ENCODE results near the gene IL22RA1.

The IL22RA1 gene

GRCh38 chr1:24119859-24120756 lies 22.8 kb downstream of the IL22RA1 start:
- TF ChIP-seq, protein P1, sequence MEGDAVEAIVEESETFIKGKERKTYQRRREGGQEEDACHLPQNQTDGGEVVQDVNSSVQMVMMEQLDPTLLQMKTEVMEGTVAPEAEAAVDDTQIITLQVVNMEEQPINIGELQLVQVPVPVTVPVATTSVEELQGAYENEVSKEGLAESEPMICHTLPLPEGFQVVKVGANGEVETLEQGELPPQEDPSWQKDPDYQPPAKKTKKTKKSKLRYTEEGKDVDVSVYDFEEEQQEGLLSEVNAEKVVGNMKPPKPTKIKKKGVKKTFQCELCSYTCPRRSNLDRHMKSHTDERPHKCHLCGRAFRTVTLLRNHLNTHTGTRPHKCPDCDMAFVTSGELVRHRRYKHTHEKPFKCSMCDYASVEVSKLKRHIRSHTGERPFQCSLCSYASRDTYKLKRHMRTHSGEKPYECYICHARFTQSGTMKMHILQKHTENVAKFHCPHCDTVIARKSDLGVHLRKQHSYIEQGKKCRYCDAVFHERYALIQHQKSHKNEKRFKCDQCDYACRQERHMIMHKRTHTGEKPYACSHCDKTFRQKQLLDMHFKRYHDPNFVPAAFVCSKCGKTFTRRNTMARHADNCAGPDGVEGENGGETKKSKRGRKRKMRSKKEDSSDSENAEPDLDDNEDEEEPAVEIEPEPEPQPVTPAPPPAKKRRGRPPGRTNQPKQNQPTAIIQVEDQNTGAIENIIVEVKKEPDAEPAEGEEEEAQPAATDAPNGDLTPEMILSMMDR (IDR thresholded peaks at IDR 0.05; ENCODE audit: low read depth, low read length): no peak
- no peak overlapping the region for H3K4me3 ChIP-seq (ENCODE audit: low read depth, low read length)

GRCh38 chr1:24119489-24119858 lies 23.5 kb downstream of the IL22RA1 start:
- TF ChIP-seq, protein P1 (IDR thresholded peaks at IDR 0.05; ENCODE audit: low read depth, low read length): no peak

DNA sequence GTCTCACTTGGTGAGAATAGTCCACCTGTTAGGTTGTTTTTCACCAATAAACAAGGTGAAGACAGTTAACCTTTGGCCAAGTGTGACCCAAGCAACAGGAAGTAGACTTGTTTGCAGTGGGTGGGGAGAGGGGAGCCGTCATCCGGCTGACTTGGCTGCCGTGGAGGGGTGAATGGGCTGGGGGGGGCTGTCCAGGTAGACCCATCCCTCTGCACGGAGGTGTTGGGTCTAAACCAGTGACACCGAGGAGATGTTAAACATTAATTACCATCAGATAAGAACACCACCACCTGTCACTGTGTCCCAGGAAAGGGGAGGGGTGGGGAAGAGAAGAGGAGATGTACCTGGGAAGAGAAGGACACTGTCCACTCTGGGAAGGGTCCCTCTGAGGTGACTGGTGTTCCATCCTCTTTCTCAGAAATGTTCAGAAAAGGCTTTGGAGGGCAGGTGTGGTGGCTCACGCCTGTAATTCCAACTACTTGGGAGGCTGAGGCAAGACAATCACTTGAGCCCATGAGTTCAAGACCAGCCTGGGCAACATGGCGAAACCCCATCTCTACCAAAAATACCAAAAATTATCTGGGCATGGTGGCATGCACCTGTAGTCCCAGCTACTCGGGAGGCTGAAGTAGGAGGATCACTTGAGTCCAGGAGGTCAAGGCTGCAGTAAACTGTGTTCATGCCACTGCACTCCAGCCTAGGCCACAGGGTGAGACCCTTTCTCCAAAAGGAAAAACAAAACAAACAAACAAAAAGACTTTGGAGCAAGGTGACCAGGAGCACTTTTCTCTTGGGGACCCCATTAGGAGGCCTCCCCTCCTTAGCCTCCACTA lies 24.3 kb downstream of the IL22RA1 start:
- TF ChIP-seq, protein P1 (IDR thresholded peaks at IDR 0.05; ENCODE audit: low read depth, low read length): no peak
- no peak overlapping the region for H3K4me3 ChIP-seq (ENCODE audit: low read depth, low read length)

More at GRCh38 chr1:24119489-24119858, 23.5 kb downstream of the IL22RA1 start:
- H3K4me3 ChIP-seq (ENCODE audit: low read depth, low read length): no peak overlapping the region

DNA sequence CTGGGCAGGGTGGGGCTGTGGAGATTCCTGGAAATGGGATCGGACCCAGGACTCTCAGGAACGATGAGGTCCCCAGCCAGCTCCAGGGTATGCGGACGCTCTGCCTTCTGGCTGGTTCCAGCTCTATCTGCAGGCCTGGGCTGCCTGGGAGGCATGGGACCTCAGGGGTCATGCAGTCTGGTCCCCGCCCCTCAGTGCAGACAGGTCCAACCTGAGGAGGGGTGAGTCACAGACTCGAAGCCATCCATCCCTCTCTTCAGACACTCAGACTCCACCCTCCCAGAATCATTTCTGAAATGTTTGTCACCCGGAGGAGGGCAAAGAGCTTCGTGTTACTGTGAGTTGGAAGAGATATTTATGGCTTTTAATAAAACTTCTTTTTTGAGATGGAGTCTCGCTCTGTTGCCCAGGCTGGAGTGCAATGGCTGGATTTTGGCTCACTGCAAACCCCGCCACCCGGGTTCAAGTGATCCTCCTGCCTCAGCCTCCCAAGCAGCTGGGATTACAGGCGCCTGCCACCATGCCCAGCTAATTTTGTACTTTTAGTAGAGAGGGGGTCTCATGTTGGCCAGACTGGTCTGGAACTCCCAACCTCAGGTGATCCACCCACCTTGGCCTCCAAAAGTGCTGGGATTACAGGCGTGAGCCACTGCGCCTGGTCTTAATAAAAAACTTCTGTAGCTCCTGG lies 25.1 kb downstream of the IL22RA1 start:
- no peak overlapping the region for H3K4me3 ChIP-seq (ENCODE audit: low read depth, low read length)
- TF ChIP-seq, protein P1 (IDR thresholded peaks at IDR 0.05; ENCODE audit: low read depth, low read length): no peak

GRCh38 chr1:24117132-24117531 lies 25.8 kb downstream of the IL22RA1 start:
- TF ChIP-seq, protein P1 (IDR thresholded peaks at IDR 0.05; ENCODE audit: low read depth, low read length): no peak
- no peak overlapping the region for H3K4me3 ChIP-seq (ENCODE audit: low read depth, low read length)

DNA sequence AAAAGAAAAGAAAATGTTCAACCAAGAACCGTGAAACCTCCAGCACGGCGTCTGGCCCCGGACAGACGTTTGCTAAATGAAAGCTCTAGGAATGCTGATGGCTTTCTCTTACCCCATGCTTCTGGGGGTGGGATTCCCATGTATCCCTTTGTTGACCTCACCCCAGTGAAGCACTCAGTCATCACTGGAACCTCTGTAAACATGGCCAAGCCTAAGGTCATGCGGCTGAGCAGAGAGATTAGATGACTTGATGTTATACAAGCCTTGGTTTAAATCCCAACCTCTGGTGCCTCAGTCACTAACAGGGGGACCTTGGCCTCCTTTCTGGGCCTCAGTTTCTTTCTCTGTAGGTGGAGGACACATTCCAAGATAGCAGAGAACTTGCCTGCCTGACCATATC lies 28.2 kb downstream of the IL22RA1 start:
- TF ChIP-seq, protein P1 (IDR thresholded peaks at IDR 0.05; ENCODE audit: low read depth, low read length): no peak
- no peak overlapping the region for H3K4me3 ChIP-seq (ENCODE audit: low read depth, low read length)
